Stimulated activated memory B cell treated with anti-CD40 and anti-IgM and Interleukin-4, amounts not matched to agents 10 μg/mL and 1 μg/mL and 100 μg/mL, for 72 hours (primary cell): ENCODE measurements around the gene CLEC1A.
"Not testable (repeated sequence)": the region's sequence is repeated elsewhere in the genome, so short reads cannot be mapped to it uniquely, and the experiment has no call there.

Experiments used
- ATAC-seq: fragments of 150-1000 bp; cut with Tn5 transposase; 2 replicates; pipeline ENCODE4 v1.10.0; 2021
- H3K27ac Mint-ChIP-seq: one replicate; pipeline ENCODE4 v1.8.0; 2022; ENCODE audit warnings: mild to moderate bottlenecking, mixed read lengths
- H3K27me3 Mint-ChIP-seq: one replicate; pipeline ENCODE4 v1.8.0; 2022; ENCODE audit warnings: mixed read lengths
- H3K36me3 Mint-ChIP-seq: one replicate; pipeline ENCODE4 v1.8.0; 2022; ENCODE audit warnings: mixed read lengths
- H3K4me1 Mint-ChIP-seq: one replicate; pipeline ENCODE4 v1.8.0; 2022; ENCODE audit warnings: mixed read lengths
- H3K4me3 Mint-ChIP-seq: one replicate; pipeline ENCODE4 v1.8.0; 2022; ENCODE audit warnings: mild to moderate bottlenecking, moderate library complexity, mixed read lengths
- H3K9me3 Mint-ChIP-seq: one replicate; pipeline ENCODE4 v1.8.0; 2022; ENCODE audit warnings: mixed read lengths

The CLEC1A gene

GRCh38 chr12:10033783-10034545 lies 64.8 kb downstream of the CLEC1A start:
- ATAC-seq, result no peak
- Mint-ChIP-seq H3K36me3 (no peaks in the 10 kb centered on the region), H3K27ac (no peak overlapping the region), H3K4me1 (no peaks in the 10 kb centered on the region), H3K27me3 (peaks cover 55% of the 10 kb centered on the region), H3K4me3 (no peak overlapping the region), H3K9me3 (no peaks in the 10 kb centered on the region)

GRCh38 chr12:10031771-10032175 lies 67.0 kb downstream of the CLEC1A start:
- no peaks in the 10 kb centered on the region for H3K36me3 Mint-ChIP-seq
- H3K9me3 Mint-ChIP-seq, result no peaks in the 10 kb centered on the region
- no peak overlapping the region for H3K27ac Mint-ChIP-seq
- ATAC-seq, result no peak
- H3K4me1 Mint-ChIP-seq, result no peaks in the 10 kb centered on the region
- H3K27me3 Mint-ChIP-seq, result peaks cover 64% of the 10 kb centered on the region
- no peak overlapping the region for H3K4me3 Mint-ChIP-seq

GRCh38 chr12:10031321-10031720 lies 67.5 kb downstream of the CLEC1A start:
- Mint-ChIP-seq H3K4me3 (no peak overlapping the region), H3K27me3 (peaks cover 63% of the 10 kb centered on the region), H3K36me3 (no peaks in the 10 kb centered on the region), H3K27ac (no peak overlapping the region), H3K4me1 (no peaks in the 10 kb centered on the region), H3K9me3 (no peaks in the 10 kb centered on the region)
- ATAC-seq, result no peak

DNA sequence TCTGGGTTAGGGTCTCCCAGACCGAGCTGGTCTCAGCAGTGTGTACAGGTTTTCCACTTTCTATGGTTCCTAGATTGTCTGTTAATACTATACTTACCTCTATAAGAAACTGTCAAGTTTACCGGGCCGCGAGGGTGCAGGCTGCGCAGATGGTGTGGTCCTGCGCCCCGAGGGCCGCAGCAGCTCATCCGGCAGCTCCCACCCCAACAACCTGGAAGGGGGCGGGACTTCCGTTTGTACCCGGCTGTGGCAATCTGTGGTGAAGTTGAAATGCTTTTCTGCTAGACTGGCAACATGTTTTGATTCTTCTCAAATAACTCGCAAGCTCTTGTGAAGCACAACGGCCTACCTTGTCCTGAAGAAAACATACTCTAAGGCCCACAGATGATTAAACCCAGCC lies 68.3 kb downstream of the CLEC1A start, which contains the start of gene CLEC9A:
TSS of gene CLEC9A (plus strand) at position 237 of the 400 bp plus-strand sequence. CDS start 22,006 bp downstream, outside the sequence.
- Mint-ChIP-seq H3K36me3 (no peaks in the 10 kb centered on the region), H3K27me3 (peaks cover 57% of the 10 kb centered on the region), H3K4me1 (no peaks in the 10 kb centered on the region), H3K27ac (no peak within 1 kb of the TSS), H3K4me3 (no peak within 1 kb of the TSS), H3K9me3 (no peaks in the 10 kb centered on the region)
- ATAC-seq, result no peak

DNA sequence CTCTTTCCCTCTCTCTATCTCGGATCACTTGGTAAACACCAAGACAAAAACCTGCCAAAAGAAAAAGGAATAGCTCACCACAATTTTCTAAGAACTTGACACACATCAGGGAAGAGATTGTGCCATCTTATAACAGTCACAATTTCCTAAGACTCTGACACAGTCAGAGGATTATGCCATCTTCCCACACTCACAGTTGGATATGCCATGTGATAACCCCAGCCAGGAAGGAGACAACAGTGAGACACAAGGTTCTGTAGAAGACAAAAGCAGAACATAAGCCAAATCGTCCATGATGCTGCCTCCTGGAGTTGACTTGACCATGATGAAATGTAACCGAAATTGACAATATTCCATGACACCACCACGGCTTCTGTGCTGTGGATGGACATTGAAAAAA lies 71.1 kb downstream of the CLEC1A start:
- H3K27me3 Mint-ChIP-seq, result peaks cover 50% of the 10 kb centered on the region
- no peak overlapping the region for H3K27ac Mint-ChIP-seq
- H3K4me3 Mint-ChIP-seq, result no peak overlapping the region
- no peaks in the 10 kb centered on the region for H3K4me1 Mint-ChIP-seq
- no peaks in the 10 kb centered on the region for H3K9me3 Mint-ChIP-seq
- no peak for ATAC-seq
- H3K36me3 Mint-ChIP-seq, result no peaks in the 10 kb centered on the region

- H3K27me3 Mint-ChIP-seq, result peaks cover 46% of the 10 kb centered on the region
- H3K27ac Mint-ChIP-seq, result no peak overlapping the region
- no peaks in the 10 kb centered on the region for H3K4me1 Mint-ChIP-seq
- H3K9me3 Mint-ChIP-seq, result no peaks in the 10 kb centered on the region
- no peak for ATAC-seq
- no peaks in the 10 kb centered on the region for H3K36me3 Mint-ChIP-seq
- H3K4me3 Mint-ChIP-seq, result no peak overlapping the region
These were observed 71.5 kb downstream of the CLEC1A start for GRCh38 chr12:10027311-10027710.

DNA sequence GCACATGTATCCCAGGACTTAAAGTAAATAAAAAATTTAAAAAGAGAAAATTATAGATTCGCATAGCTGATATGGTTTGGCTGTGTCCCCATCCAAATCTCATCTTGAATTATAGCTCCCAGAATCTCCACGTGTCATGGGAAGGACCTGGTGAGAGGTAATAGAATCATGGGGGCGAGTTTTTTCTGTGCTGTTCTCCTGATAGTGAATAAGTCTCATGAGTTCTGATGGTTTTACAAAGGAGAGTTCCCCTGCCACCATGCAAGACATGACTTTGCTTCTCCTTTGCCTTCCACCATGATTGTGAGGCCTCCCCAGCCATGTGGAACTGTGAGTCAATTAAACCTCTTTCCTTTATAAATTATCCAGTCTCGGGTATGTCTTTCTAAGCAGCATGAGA lies 72.1 kb downstream of the CLEC1A start:
- not testable (repeated sequence) for H3K9me3 Mint-ChIP-seq, H3K36me3 Mint-ChIP-seq, H3K4me1 Mint-ChIP-seq, H3K4me3 Mint-ChIP-seq, H3K27ac Mint-ChIP-seq, ATAC-seq
- H3K27me3 Mint-ChIP-seq, result peaks cover 40% of the 10 kb centered on the region

DNA sequence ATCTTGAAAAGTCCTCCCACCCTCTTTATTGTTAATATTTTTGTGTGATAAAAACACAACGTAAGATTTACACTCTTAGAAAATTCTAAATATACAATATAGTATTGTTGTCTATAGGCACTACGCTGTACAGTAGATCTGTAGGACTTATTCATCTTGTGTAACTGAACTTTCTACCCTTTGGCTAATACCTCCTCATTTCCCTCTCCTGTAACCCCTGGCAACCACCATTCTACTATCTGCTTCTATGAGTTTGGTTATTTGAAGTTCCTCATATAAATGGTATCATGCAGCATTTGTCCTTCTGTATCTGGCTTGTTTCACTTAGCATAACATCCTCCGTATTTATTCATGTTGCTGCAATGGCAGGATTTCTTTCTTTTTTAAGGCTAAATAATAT lies 73.5 kb downstream of the CLEC1A start:
- ATAC-seq, result no peak
- H3K27ac Mint-ChIP-seq, result no peak overlapping the region
- H3K9me3 Mint-ChIP-seq, result no peaks in the 10 kb centered on the region
- H3K4me1 Mint-ChIP-seq, result no peaks in the 10 kb centered on the region
- H3K4me3 Mint-ChIP-seq, result no peak overlapping the region
- H3K36me3 Mint-ChIP-seq, result no peaks in the 10 kb centered on the region
- H3K27me3 Mint-ChIP-seq, result peaks cover 28% of the 10 kb centered on the region

GRCh38 chr12:10021342-10021741 lies 77.4 kb downstream of the CLEC1A start:
- H3K4me1 Mint-ChIP-seq, result no peaks in the 10 kb centered on the region
- ATAC-seq, result no peak

More at GRCh38 chr12:10021342-10021741, 77.4 kb downstream of the CLEC1A start:
- Mint-ChIP-seq H3K27me3 (peaks cover 9% of the 10 kb centered on the region), H3K4me3 (no peak overlapping the region), H3K9me3 (no peaks in the 10 kb centered on the region), H3K36me3 (no peaks in the 10 kb centered on the region), H3K27ac (no peak overlapping the region)
